HepG2 (cell line): ENCODE data around the gene GLB1L. TPM values are rescaled to one million over a fixed set of nuclear protein-coding genes. Genes with fewer than 3 reads are reported as not detected.

ENCODE experiments used
- ATAC-seq: fragments of 200-7000 bp; cut with Tn5 transposase; 3 replicates; pipeline ENCODE4 v1.9.1; 2020; ENCODE audit warnings: mild to moderate bottlenecking, moderate library complexity
- BruUV-seq: library from RNA; stranded (reverse); fragments of 400-500 nt; replicated peaks from 2 replicates; lab custom pipeline; 2021; lab: Mats Ljungman, UMichigan
- CTCF ChIA-PET: fragments of 300-600 bp; formaldehyde crosslinking; extraction: SDS; loops from one replicate; lab custom pipeline; 2021; ENCODE audit warnings: low total read pairs, inconsistent platforms, low intra/inter-chr PET ratio; lab: Yijun Ruan, JAX
- POLR2A ChIA-PET: fragments of 350-600 bp; sonication (Branson Sonifier 250); formaldehyde crosslinking; loops from one replicate; lab custom pipeline; 2020; ENCODE audit warnings: antibody characterized with exemption, inconsistent platforms; lab: Yijun Ruan, JAX
- DNase-seq: peaks from one replicate; pipeline ENCODE4 v3.0.0-alpha.2; 2015; ENCODE audit warnings: low spot score
- FAIRE-seq: peaks from 3 replicates; lab custom pipeline; 2011; peaks lifted over from hg19 to GRCh38; lab: Jason Lieb, UNC
- H2AFZ ChIP-seq: one replicate; pipeline ENCODE4 v1.6.1; 2011; ENCODE audit warnings: low read length, inconsistent platforms
- H3K27ac ChIP-seq: fragments of 300-600 bp; 3 replicates; pipeline ENCODE4 v1.8.0; 2011; ENCODE audit warnings: mixed run types, mild to moderate bottlenecking, mixed read lengths, low read length, inconsistent platforms; ENCODE audit not compliant: insufficient read depth; ENCODE audit errors: extremely low read length
- H3K27me3 ChIP-seq, 2 experiments: fragments of 200-600 bp in 1 of 2; 2 replicates in 1 of 2; 3 replicates in 1 of 2; pipeline versions ENCODE4 v1.6.0 to v1.8.0; 2011; ENCODE audit warnings: low read length in 2 of 2, mild to moderate bottlenecking in 2 of 2, moderate library complexity in 2 of 2, inconsistent platforms in 1 of 2; ENCODE audit not compliant: insufficient read depth in 2 of 2, control insufficient read depth in 1 of 2
- H3K36me3 ChIP-seq, 2 experiments: fragments of 200-600 bp in 1 of 2; replicated peaks in 1 of 2; 2 replicates in 1 of 2; 3 replicates in 1 of 2; pipeline versions ENCODE4 v1.5.1 to v1.8.0; 2011; ENCODE audit warnings: low read length in 2 of 2, inconsistent platforms in 1 of 2; ENCODE audit not compliant: insufficient read depth in 2 of 2, control insufficient read depth in 1 of 2
- H3K4me1 ChIP-seq: 2 replicates; pipeline ENCODE4 v1.5.1; 2012; ENCODE audit warnings: low read length, inconsistent platforms; ENCODE audit not compliant: insufficient read depth
- H3K4me2 ChIP-seq: 2 replicates; pipeline ENCODE4 v1.6.0; 2011; ENCODE audit warnings: low read depth, low read length, inconsistent platforms
- H3K4me3 ChIP-seq, 3 experiments: fragments of 200-600 bp in 1 of 3; sonication (generic), shearing (Covaris generic) in 1 of 3; replicated peaks in 1 of 3; 2 replicates each; pipeline ENCODE4 v1.5.1; 2011 to 2016; ENCODE audit warnings: low read length in 3 of 3, inconsistent platforms in 2 of 3, low read depth in 2 of 3, mild to moderate bottlenecking in 2 of 3, control low read depth in 1 of 3, mixed read lengths in 1 of 3; ENCODE audit not compliant: insufficient read depth in 1 of 3
- H3K79me2 ChIP-seq: one replicate; pipeline ENCODE4 v1.6.1; 2011; ENCODE audit warnings: low read length, inconsistent platforms; ENCODE audit not compliant: insufficient read depth
- H3K9ac ChIP-seq: 2 replicates; pipeline ENCODE4 v1.6.0; 2011; ENCODE audit warnings: mild to moderate bottlenecking, low read depth, low read length, inconsistent platforms; ENCODE audit not compliant: insufficient read depth
- H3K9me3 ChIP-seq: 2 replicates; pipeline ENCODE4 v1.5.1; 2012; ENCODE audit warnings: mild to moderate bottlenecking, low read length
- H4K20me1 ChIP-seq: 2 replicates; pipeline ENCODE4 v1.6.0; 2011; ENCODE audit warnings: inconsistent platforms, mild to moderate bottlenecking, low read length, moderate library complexity; ENCODE audit not compliant: insufficient read depth
- AGO2 ChIP-seq: fragments of 200-400 bp; formaldehyde crosslinking; optimal IDR thresholded peaks from 2 replicates; pipeline ENCODE3; 2017; ENCODE audit warnings: mild to moderate bottlenecking, low read depth, low read length, moderate library complexity
- MNT ChIP-seq: fragments of 450-650 bp; IDR thresholded peaks from 2 replicates; pipeline ENCODE4 v1.6.1; 2016
- NFE2L1 ChIP-seq: sonication (generic); formaldehyde crosslinking; IDR thresholded peaks from 2 replicates; pipeline ENCODE4 v1.4.0; 2020; ENCODE audit warnings: missing genetic modification reagents, mild to moderate bottlenecking, borderline replicate concordance
- NFIC ChIP-seq: IDR thresholded peaks from 2 replicates; pipeline ENCODE4 v1.6.1; 2012; ENCODE audit warnings: mild to moderate bottlenecking, low read length, inconsistent platforms
- POLR2G ChIP-seq: fragments of 200-400 bp; formaldehyde crosslinking; IDR thresholded peaks from 2 replicates; pipeline ENCODE4 v1.6.1; 2018; ENCODE audit warnings: mild to moderate bottlenecking, low read depth, low read length, moderate library complexity
- RBFOX2 ChIP-seq: fragments of 200-400 bp; formaldehyde crosslinking; IDR thresholded peaks from 2 replicates; pipeline ENCODE4 v1.6.1; 2017; ENCODE audit warnings: low read depth, mild to moderate bottlenecking, low read length
- ZEB1 ChIP-seq: IDR thresholded peaks from 2 replicates; pipeline ENCODE4 v1.6.1; 2012; ENCODE audit warnings: mild to moderate bottlenecking, low read depth, inconsistent platforms; ENCODE audit not compliant: insufficient replicate concordance
- ZNF367 ChIP-seq: sonication (generic); formaldehyde crosslinking; IDR thresholded peaks from 2 replicates; pipeline ENCODE4 v1.4.0; 2020; ENCODE audit warnings: missing genetic modification reagents, borderline replicate concordance
- ZNF567 ChIP-seq: sonication (generic); formaldehyde crosslinking; IDR thresholded peaks from 2 replicates; pipeline ENCODE4 v1.8.1; 2023; ENCODE audit warnings: mild to moderate bottlenecking, missing genetic modification reagents, borderline replicate concordance
- WGBS: methylation state at CpG from one replicate; pipeline ENCODE4 v1.1.6; 2017; ENCODE audit warnings: low lambda C conversion rate; 5-methylcytosine and 5-hydroxymethylcytosine counted together
- in situ Hi-C: cut with HindIII; loops from 2 replicates; pipeline ENCODE4 v1.10.0; 2017; ENCODE audit warnings: low pct_unique_long_range_greater_than_20kb; ENCODE audit not compliant: extremely low pct_ligation_motif_present
- intact Hi-C: fragments of 100-400 bp; cut with micrococcal nuclease; formaldehyde crosslinking; loops from one replicate; pipeline ENCODE4 v1.10.0; 2022; ENCODE audit not compliant: unreplicated experiment
- polyA plus RNA-seq, 8 experiments: library from polyadenylated mRNA; depleted of rRNA in 3 of 8; stranded (reverse) in 7 of 8; unstranded in 1 of 8; fragments of >200 nt; fragmentation: Illumina TruSeq in 4 of 8; extraction: Trizol in 4 of 8; gene quantifications; 2 replicates each; pipeline versions ENCODE4 v1.2.1 to v1.2.3, GENCODE V29; 2011 to 2016; ENCODE audit warnings: low read depth in 4 of 8, missing spikeins in 1 of 8, mixed read lengths in 1 of 8; ENCODE audit not compliant: insufficient read depth in 1 of 8
- total RNA-seq, 5 experiments: library from RNA; depleted of rRNA; stranded (reverse); fragments of >200 nt; fragmentation: Illumina TruSeq; extraction: Trizol; gene quantifications; 2 replicates each; pipeline ENCODE4 v1.2.3, GENCODE V29; 2016; ENCODE audit warnings: low read depth in 1 of 5

Gene GLB1L
- total and polyA plus RNA-seq, 2 of the 13 experiments (the other 11 are each of a cell fraction or from before 2014, with no cell fraction given): 6.8 to 7.3 TPM

- no peak for TF ChIP-seq ZEB1
- TF ChIP-seq MNT: peak; percentile 46
These were observed 21.2 kb downstream of the GLB1L start (continued) for GRCh38 chr2:219223831-219224610.

DNA sequence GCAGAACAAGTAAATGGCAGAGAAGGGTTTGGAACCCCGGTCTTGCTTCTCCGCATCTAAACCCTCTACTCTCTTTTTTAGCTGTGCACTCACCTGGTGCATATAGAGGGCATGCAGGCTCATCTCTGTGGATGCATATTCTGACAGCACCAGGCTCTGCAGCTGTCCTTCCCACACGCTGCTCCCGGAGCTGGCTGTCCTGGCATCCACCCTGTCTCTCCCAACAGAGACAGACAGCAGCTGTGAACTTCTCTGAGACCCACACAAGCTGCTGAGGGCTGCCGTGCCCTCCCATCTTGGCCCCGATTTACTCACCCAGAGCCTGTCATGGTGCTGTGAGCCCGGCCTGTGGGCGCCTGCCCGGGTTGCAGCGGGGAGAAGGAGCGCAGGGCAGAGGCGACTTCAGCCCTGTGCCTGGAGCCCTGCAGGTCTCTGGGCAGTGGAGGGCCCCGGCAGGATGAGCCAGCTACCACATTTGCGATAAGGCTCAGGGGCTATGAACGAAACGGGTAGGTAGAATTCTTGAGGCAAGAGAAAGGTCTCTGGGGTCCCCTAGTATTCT lies 23.2 kb downstream of the GLB1L start:
- Histone ChIP-seq H4K20me1 (no peaks in the 10 kb centered on the region), H3K4me2 (no peak overlapping the region), H3K79me2 (peaks cover 9% of the 10 kb centered on the region), H3K9me3 (no peaks in the 10 kb centered on the region), H3K9ac (no peak overlapping the region), H3K27me3 (no peaks in the 10 kb centered on the region), H3K27ac (no peak overlapping the region), H2AFZ (no peak overlapping the region), H3K36me3 (peaks cover 39 to 63% of the 10 kb centered on the region in 2 experiments), H3K4me3 (no peak overlapping the region), H3K4me1 (peaks cover 14% of the 10 kb centered on the region)
- no peak for TF ChIP-seq POLR2G
- peak; percentile 34 for TF ChIP-seq AGO2
- no peak for TF ChIP-seq NFIC
- TF ChIP-seq ZNF367 (CRISPR knock-in tag): no peak
- TF ChIP-seq RBFOX2: peak; percentile 61
- TF ChIP-seq ZNF567 (CRISPR knock-in tag): no peak
- no peak for TF ChIP-seq NFE2L1 (CRISPR knock-in tag)
- ChIA-PET CTCF (no interaction called here), POLR2A (interaction anchor here (1.7 kb wide), 1 partner anchor 14 kb away, joined by 8 read pairs; the partner anchor contains the start of gene ZFAND2B)
- intact Hi-C loops (no loop called here), in situ Hi-C loops (no loop called here)
- 95% methylated on average over 16 of the region's 16 CpGs for WGBS
- DNase-seq: no peak
- no peak for FAIRE-seq
- ATAC-seq: no peak
- BruUV-seq: no TSS peak
